ENCODE data around the gene FOSL2. TPM values are rescaled to one million over a fixed set of nuclear protein-coding genes. Genes with fewer than 3 reads are reported as not detected.

Gene FOSL2
- total RNA-seq, 3 donors from 2014 or later = 106 to 116 (median 116) TPM

DNA sequence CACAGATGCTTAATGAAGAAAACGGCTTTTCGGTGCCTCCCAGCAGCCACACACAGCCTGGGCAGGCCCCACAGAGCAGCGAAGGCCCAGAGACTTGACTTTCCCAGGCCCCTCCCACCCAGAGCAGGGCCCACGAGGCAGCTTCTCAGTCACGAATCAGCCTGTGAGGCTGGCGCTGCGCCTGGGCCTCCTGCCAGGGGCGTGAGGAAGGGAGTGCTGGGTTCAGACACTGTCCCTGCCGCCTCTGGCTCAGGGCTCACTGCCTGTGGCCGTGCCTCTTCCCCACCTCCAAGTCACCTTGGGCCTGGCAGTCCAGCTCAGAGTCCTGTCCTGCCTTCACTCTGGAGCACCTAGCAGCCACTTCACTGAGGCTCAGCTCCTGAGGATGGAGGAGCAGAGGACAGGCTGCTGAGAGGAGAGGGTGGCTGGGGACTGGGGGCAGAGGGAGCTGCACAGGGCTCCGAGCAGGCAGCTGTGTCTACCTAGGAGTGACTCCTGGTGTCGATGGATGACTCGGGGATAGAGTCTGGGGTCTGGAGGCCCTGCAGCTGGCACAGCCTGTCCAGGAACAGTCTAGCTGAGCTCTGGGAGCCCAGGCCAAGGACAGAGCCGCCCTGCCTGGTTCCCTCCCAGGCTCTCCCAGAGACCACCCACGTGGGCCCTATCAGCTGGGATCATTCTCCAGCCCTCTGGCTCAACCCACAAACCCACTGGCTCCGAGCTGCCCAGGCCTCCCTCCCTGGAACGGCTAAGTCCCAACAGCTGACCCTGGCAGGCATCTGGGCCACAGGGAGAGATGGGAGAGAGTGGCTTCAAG is 36.4 kb upstream of the FOSL2 start:
- DNase-seq (ENCODE audit: low spot score in 2 of 2) = peak; percentile 67 to 79
- Histone ChIP-seq H3K27me3 (no peaks in the 10 kb centered on the region), H3K36me3 (no peaks in the 10 kb centered on the region), H3K4me1 (peaks cover 6 to 7% of the 10 kb centered on the region in 2 donors), H3K27ac (peak overlapping the region; percentile 70 to 86), H3K9me3 (no peaks in the 10 kb centered on the region), H3K4me3 (peak overlapping the region in 1 of 3 donors; percentile 14)
- intact Hi-C loops (cut with DNase I; ENCODE audit: low total_unique reads) = loop anchor here (1.0 kb wide), 1 partner anchor 46 kb away; no protein-coding TSS in a partner anchor
- TF ChIP-seq POLR2AphosphoS5 (IDR thresholded peaks at IDR 0.05) (peak in 2 of 3 donors; percentile 42 to 70), POLR2A (IDR thresholded peaks at IDR 0.05) (no peak), CTCF (IDR thresholded peaks at IDR 0.05) (no peak)

GRCh38 chr2:28357055-28357454 is 35.6 kb upstream of the FOSL2 start:
- no peak for TF ChIP-seq POLR2AphosphoS5 (IDR thresholded peaks at IDR 0.05)
- no peak for TF ChIP-seq POLR2A (IDR thresholded peaks at IDR 0.05)
- TF ChIP-seq CTCF (IDR thresholded peaks at IDR 0.05) = no peak
- Histone ChIP-seq H3K27ac (peak overlapping the region in 1 of 2 donors; percentile 86), H3K9me3 (no peaks in the 10 kb centered on the region), H3K4me3 (no peak overlapping the region), H3K4me1 (peaks cover 6 to 7% of the 10 kb centered on the region in 2 donors), H3K36me3 (no peaks in the 10 kb centered on the region), H3K27me3 (no peaks in the 10 kb centered on the region)
- no peak for DNase-seq (ENCODE audit: low spot score in 2 of 2)
- intact Hi-C loops (cut with DNase I; ENCODE audit: low total_unique reads) = no loop called here

- Histone ChIP-seq H3K4me3 (no peak overlapping the region), H3K4me1 (peaks cover 6 to 7% of the 10 kb centered on the region in 2 donors), H3K36me3 (no peaks in the 10 kb centered on the region), H3K9me3 (no peaks in the 10 kb centered on the region), H3K27ac (no peak overlapping the region), H3K27me3 (no peaks in the 10 kb centered on the region)
- DNase-seq (ENCODE audit: low spot score in 2 of 2) = no peak
- intact Hi-C loops (cut with DNase I; ENCODE audit: low total_unique reads) = no loop called here
- no peak for TF ChIP-seq POLR2A (IDR thresholded peaks at IDR 0.05)
- no peak for TF ChIP-seq CTCF (IDR thresholded peaks at IDR 0.05)
- no peak for TF ChIP-seq POLR2AphosphoS5 (IDR thresholded peaks at IDR 0.05)
Observed at GRCh38 chr2:28357948-28358667, 34.5 kb upstream of the FOSL2 start.

DNA sequence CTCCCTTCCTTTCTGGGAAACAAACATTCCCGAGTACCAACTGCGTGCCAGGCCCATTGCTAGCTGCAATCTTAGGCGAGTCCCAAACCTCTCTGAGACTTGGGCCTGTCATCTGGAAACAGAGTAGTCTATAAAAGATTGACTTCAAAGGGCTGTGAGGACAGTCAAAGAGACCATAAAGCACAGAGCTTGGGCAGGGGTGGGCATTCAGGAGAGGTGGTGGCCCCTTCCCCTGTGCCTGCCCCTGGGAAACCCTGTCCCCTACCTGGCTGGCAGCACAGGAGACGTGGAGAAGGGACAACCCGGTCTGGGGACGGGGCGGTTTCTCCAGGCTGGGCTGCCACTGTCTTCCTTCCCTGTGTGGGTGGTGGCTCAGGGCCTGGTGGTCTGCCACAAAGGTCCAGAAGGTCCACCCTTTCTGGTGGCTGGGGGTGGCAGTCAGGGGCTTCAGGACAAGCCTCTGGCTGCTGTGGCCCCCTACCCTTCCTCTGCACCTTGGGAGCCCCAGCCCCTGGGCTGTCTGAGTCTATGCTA is 33.9 kb upstream of the FOSL2 start:
- no peak for DNase-seq (ENCODE audit: low spot score in 2 of 2)
- peak overlapping the region in 1 of 2 donors; percentile 32 for H3K27ac ChIP-seq
- no peaks in the 10 kb centered on the region for H3K36me3 ChIP-seq
- H3K27me3 ChIP-seq = no peaks in the 10 kb centered on the region
- H3K4me3 ChIP-seq = no peak overlapping the region
- intact Hi-C loops (cut with DNase I; ENCODE audit: low total_unique reads) = no loop called here
- TF ChIP-seq CTCF (IDR thresholded peaks at IDR 0.05) (no peak), POLR2AphosphoS5 (IDR thresholded peaks at IDR 0.05) (no peak), POLR2A (IDR thresholded peaks at IDR 0.05) (no peak)
- no peaks in the 10 kb centered on the region for H3K9me3 ChIP-seq
- peaks cover 6 to 7% of the 10 kb centered on the region in 2 donors for H3K4me1 ChIP-seq

All from breast epithelium (tissue), 4 donors.